WTC11 (cell line): ENCODE results near the gene SMARCA5. TPM values are rescaled to one million over a fixed set of nuclear protein-coding genes. Genes with fewer than 3 reads are reported as not detected.

ENCODE experiments used
- ATAC-seq: fragments of 200-7000 bp; cut with Tn5 transposase; 2 replicates; pipeline ENCODE4 v1.10.0; 2021; ENCODE audit warnings: mild to moderate bottlenecking, moderate library complexity
- CTCF ChIA-PET: fragments of 300-600 bp; sonication (Branson Sonifier 250); formaldehyde crosslinking; loops from one replicate; lab custom pipeline; 2021; ENCODE audit warnings: antibody characterized with exemption; lab: Charles Lee
- POLR2A ChIA-PET: fragments of 350-600 bp; sonication (Branson Sonifier 250); formaldehyde crosslinking; loops from one replicate; lab custom pipeline; 2021; ENCODE audit warnings: antibody characterized with exemption; lab: Charles Lee
- DNase-seq: peaks from one replicate; pipeline ENCODE4 v3.0.0; 2021; ENCODE audit warnings: low spot score
- H3K27ac Mint-ChIP-seq: 2 replicates; pipeline ENCODE4 v1.8.0; 2021; ENCODE audit warnings: mixed read lengths
- H3K27me3 Mint-ChIP-seq: 2 replicates; pipeline ENCODE4 v1.8.0; 2021; ENCODE audit warnings: low read depth, mild to moderate bottlenecking, moderate library complexity, mixed read lengths
- H3K36me3 Mint-ChIP-seq: 2 replicates; pipeline ENCODE4 v1.8.0; 2021; ENCODE audit warnings: mixed read lengths
- H3K4me1 Mint-ChIP-seq: 2 replicates; pipeline ENCODE4 v1.8.0; 2022; ENCODE audit warnings: mixed read lengths
- H3K4me3 Mint-ChIP-seq: 2 replicates; pipeline ENCODE4 v1.8.0; 2021; ENCODE audit warnings: mild to moderate bottlenecking, moderate library complexity, mixed read lengths
- H3K9me3 Mint-ChIP-seq: 2 replicates; pipeline ENCODE4 v1.8.0; 2021; ENCODE audit warnings: mixed read lengths
- CTCF ChIP-seq: fragments of 200-600 bp; IDR thresholded peaks from 2 replicates; pipeline ENCODE4 v1.8.0; 2022; ENCODE audit warnings: antibody characterized with exemption
- EMX1 ChIP-seq: fragments of 250-450 bp; sonication (Bioruptor Pico); IDR thresholded peaks from 2 replicates; pipeline ENCODE4 v1.8.0; 2021; ENCODE audit warnings: mild to moderate bottlenecking
- ESRRA ChIP-seq: sonication (generic); formaldehyde crosslinking; IDR thresholded peaks from 2 replicates; pipeline ENCODE4 v1.8.1; 2022; ENCODE audit warnings: mild to moderate bottlenecking, missing genetic modification reagents, borderline replicate concordance
- FOXJ3 ChIP-seq: sonication (generic); formaldehyde crosslinking; IDR thresholded peaks from 2 replicates; pipeline ENCODE4 v1.9.0; 2021; ENCODE audit warnings: missing genetic modification reagents, mild to moderate bottlenecking, borderline replicate concordance
- HMGA2 ChIP-seq: fragments of 250-450 bp; sonication (Bioruptor Pico); IDR thresholded peaks from 2 replicates; pipeline ENCODE4 v1.4.0; 2021; ENCODE audit warnings: mild to moderate bottlenecking, moderate library complexity
- JAZF1 ChIP-seq: fragments of 250-450 bp; sonication (Bioruptor Pico); IDR thresholded peaks from 2 replicates; pipeline ENCODE4 v1.9.0; 2021; ENCODE audit warnings: moderate library complexity, mild to moderate bottlenecking, inconsistent platforms
- KAT7 ChIP-seq: sonication (generic); formaldehyde crosslinking; IDR thresholded peaks from 2 replicates; pipeline ENCODE4 v1.8.1; 2023; ENCODE audit warnings: missing genetic modification reagents, mild to moderate bottlenecking, borderline replicate concordance
- NFATC4 ChIP-seq: fragments of 250-450 bp; sonication (Bioruptor Pico); IDR thresholded peaks from 2 replicates; pipeline ENCODE4 v1.9.0; 2021; ENCODE audit warnings: mild to moderate bottlenecking
- NR2C2 ChIP-seq: sonication (generic); formaldehyde crosslinking; IDR thresholded peaks from 2 replicates; pipeline ENCODE4 v1.8.0; 2022; ENCODE audit warnings: mild to moderate bottlenecking, missing genetic modification reagents
- OVOL2 ChIP-seq: fragments of 250-450 bp; sonication (Bioruptor Pico); IDR thresholded peaks from 2 replicates; pipeline ENCODE4 v1.9.0; 2021; ENCODE audit warnings: mild to moderate bottlenecking, borderline replicate concordance
- PREB ChIP-seq: sonication (generic); formaldehyde crosslinking; IDR thresholded peaks from 2 replicates; pipeline ENCODE4 v1.8.1; 2022; ENCODE audit warnings: mild to moderate bottlenecking, missing genetic modification reagents, moderate library complexity, borderline replicate concordance
- PRRX2 ChIP-seq: fragments of 250-450 bp; sonication (Bioruptor Pico); IDR thresholded peaks from 2 replicates; pipeline ENCODE4 v1.8.0; 2021; ENCODE audit warnings: mild to moderate bottlenecking
- RELA ChIP-seq: sonication (generic); formaldehyde crosslinking; IDR thresholded peaks from 2 replicates; pipeline ENCODE4 v1.8.1; 2022; ENCODE audit warnings: missing genetic modification reagents, mild to moderate bottlenecking, borderline replicate concordance
- SP1 ChIP-seq: sonication (generic); formaldehyde crosslinking; conservative IDR thresholded peaks from 2 replicates; pipeline ENCODE4 v1.8.1; 2022; ENCODE audit warnings: missing genetic modification reagents
- TP53 ChIP-seq: sonication (generic); formaldehyde crosslinking; IDR thresholded peaks from 2 replicates; pipeline ENCODE4 v1.8.1; 2023; ENCODE audit warnings: mild to moderate bottlenecking, missing genetic modification reagents
- ZMAT4 ChIP-seq: fragments of 250-450 bp; sonication (Bioruptor Pico); IDR thresholded peaks from 2 replicates; pipeline ENCODE4 v1.9.0; 2021; ENCODE audit warnings: mild to moderate bottlenecking
- ZNF138 ChIP-seq: sonication (generic); formaldehyde crosslinking; conservative IDR thresholded peaks from 2 replicates; pipeline ENCODE4 v1.8.1; 2022; ENCODE audit warnings: mild to moderate bottlenecking, moderate library complexity, missing genetic modification reagents
- ZNF317 ChIP-seq: sonication (generic); formaldehyde crosslinking; IDR thresholded peaks from 2 replicates; pipeline ENCODE4 v1.8.1; 2023; ENCODE audit warnings: low read depth, mild to moderate bottlenecking, moderate library complexity, missing genetic modification reagents, borderline replicate concordance
- ZNF396 ChIP-seq: fragments of 250-450 bp; sonication (Bioruptor Pico); IDR thresholded peaks from 2 replicates; pipeline ENCODE4 v1.8.0; 2021; ENCODE audit warnings: mild to moderate bottlenecking, moderate library complexity, borderline replicate concordance
- total RNA-seq: library from RNA; stranded (reverse); gene quantifications from 3 replicates; pipeline ENCODE4 v1.2.3, GENCODE V29; 2021
- TF ChIP-seq, protein P1 (sequence below): sonication (generic); formaldehyde crosslinking; IDR thresholded peaks from 2 replicates; pipeline ENCODE4 v1.8.1; 2022; ENCODE audit warnings: mild to moderate bottlenecking, moderate library complexity, missing genetic modification reagents

SMARCA5 gene
- total RNA-seq, 1 experiment from 2014 or later = 98.8 TPM

- POLR2A ChIA-PET = no interaction called here
- Mint-ChIP-seq H3K4me1 (no peaks in the 10 kb centered on the region), H3K36me3 (no peaks in the 10 kb centered on the region), H3K9me3 (no peaks in the 10 kb centered on the region), H3K27me3 (no peaks in the 10 kb centered on the region), H3K4me3 (no peak overlapping the region)
- DNase-seq (no peak), ATAC-seq (no peak)
- CTCF ChIA-PET = no interaction called here
- no peak for TF ChIP-seq NR2C2 (CRISPR knock-in tag)
- peak; percentile 27; the same call in 1 of the 2 replicates for TF ChIP-seq CTCF
- TF ChIP-seq, all 79 proteins: peak for 1
- H3K27ac Mint-ChIP-seq = no peak overlapping the region
Observed at GRCh38 chr4:143482840-143483239, 30.7 kb upstream of the SMARCA5 start.

DNA sequence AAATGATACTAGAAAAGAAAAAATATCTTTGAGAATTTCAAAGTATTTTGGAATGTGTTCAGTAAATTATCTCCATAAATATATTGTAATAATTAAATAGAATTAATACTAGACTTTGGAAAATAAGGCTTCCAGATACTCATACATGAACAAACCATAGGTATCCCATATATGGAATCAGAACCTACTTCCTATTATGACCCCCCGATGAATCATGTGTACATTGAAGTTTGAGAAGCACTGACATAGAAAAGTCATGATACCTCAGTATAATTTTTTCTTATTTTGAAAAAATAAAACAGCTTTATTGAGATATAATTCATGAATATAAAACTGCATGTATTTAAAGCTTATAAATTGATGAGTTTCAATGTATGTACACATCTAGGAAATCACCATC lies 27.2 kb upstream of the SMARCA5 start:
- no peak overlapping the region for H3K4me3 Mint-ChIP-seq
- DNase-seq (no peak), ATAC-seq (no peak)
- H3K9me3 Mint-ChIP-seq = no peaks in the 10 kb centered on the region
- no peak overlapping the region for H3K27ac Mint-ChIP-seq
- no peaks in the 10 kb centered on the region for H3K4me1 Mint-ChIP-seq
- CTCF ChIA-PET = no interaction called here
- POLR2A ChIA-PET = no interaction called here
- H3K36me3 Mint-ChIP-seq = no peaks in the 10 kb centered on the region
- no peak for TF ChIP-seq JAZF1 (CRISPR knock-in tag)
- TF ChIP-seq PREB (CRISPR knock-in tag) = no peak
- TF ChIP-seq KAT7 (CRISPR knock-in tag) = no peak
- no peak for TF ChIP-seq ESRRA (CRISPR knock-in tag)
- TF ChIP-seq, protein P1, sequence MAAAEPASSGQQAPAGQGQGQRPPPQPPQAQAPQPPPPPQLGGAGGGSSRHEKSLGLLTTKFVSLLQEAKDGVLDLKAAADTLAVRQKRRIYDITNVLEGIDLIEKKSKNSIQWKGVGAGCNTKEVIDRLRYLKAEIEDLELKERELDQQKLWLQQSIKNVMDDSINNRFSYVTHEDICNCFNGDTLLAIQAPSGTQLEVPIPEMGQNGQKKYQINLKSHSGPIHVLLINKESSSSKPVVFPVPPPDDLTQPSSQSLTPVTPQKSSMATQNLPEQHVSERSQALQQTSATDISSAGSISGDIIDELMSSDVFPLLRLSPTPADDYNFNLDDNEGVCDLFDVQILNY = no peak
- no peak for TF ChIP-seq TP53 (CRISPR knock-in tag)
- no peak for TF ChIP-seq ZMAT4
- TF ChIP-seq OVOL2 (CRISPR knock-in tag) = no peak
- no peak for TF ChIP-seq ZNF396
- TF ChIP-seq NR2C2 (CRISPR knock-in tag) = no peak
- TF ChIP-seq HMGA2 = no peak
- H3K27me3 Mint-ChIP-seq = no peaks in the 10 kb centered on the region

- no peak overlapping the region for H3K4me3 Mint-ChIP-seq
- DNase-seq (no peak), ATAC-seq (no peak)
- no peaks in the 10 kb centered on the region for H3K27me3 Mint-ChIP-seq
- no peaks in the 10 kb centered on the region for H3K9me3 Mint-ChIP-seq
- no peaks in the 10 kb centered on the region for H3K4me1 Mint-ChIP-seq
- no peak for TF ChIP-seq ZNF317 (CRISPR knock-in tag)
- ChIA-PET POLR2A (no interaction called here), CTCF (no interaction called here)
- H3K36me3 Mint-ChIP-seq = no peaks in the 10 kb centered on the region
- H3K27ac Mint-ChIP-seq = no peak overlapping the region
Observed at GRCh38 chr4:143488687-143489086, 24.8 kb upstream of the SMARCA5 start.

DNA sequence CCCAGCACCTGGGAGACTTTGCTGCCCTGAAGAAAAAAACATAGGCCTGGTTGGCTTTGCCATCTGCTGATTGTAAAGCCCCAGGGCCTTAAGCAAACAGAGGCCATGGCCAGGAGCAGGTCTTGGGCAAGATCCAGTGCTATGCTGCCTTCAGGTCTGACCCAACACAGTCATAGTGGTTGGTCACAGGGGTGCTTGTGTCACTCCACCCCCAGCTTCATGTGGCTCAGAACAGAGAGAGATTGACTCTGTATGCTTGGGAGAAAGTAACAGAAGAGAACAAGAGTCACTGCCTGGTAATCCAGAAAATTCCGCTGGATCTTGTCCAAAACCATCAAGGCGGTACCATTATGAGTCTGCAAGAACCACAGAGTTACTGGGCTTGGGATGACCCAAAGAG lies 24.4 kb upstream of the SMARCA5 start:
- H3K9me3 Mint-ChIP-seq = no peaks in the 10 kb centered on the region
- no peak overlapping the region for H3K4me3 Mint-ChIP-seq
- no peaks in the 10 kb centered on the region for H3K27me3 Mint-ChIP-seq
- no peak overlapping the region for H3K27ac Mint-ChIP-seq
- POLR2A ChIA-PET = no interaction called here
- no peaks in the 10 kb centered on the region for H3K4me1 Mint-ChIP-seq
- no peaks in the 10 kb centered on the region for H3K36me3 Mint-ChIP-seq
- DNase-seq = no peak
- TF ChIP-seq EMX1 (no peak), JAZF1 (CRISPR knock-in tag) (no peak), RELA (CRISPR knock-in tag) (no peak), ZNF138 (CRISPR knock-in tag) (no peak), SP1 (no peak), NFATC4 (CRISPR knock-in tag) (no peak), FOXJ3 (no peak), ZMAT4 (no peak), PRRX2 (CRISPR knock-in tag) (no peak)
- TF ChIP-seq, all 79 proteins: peak for 0
- CTCF ChIA-PET = interaction anchor here (0.9 kb wide), 1 partner anchor 504 kb away, joined by 3 read pairs; no protein-coding TSS in a partner anchor
- ATAC-seq = no peak
